PC-9 (cell line): Measurements from ENCODE around the gene ERCC4. TPM values are rescaled to one million over a fixed set of nuclear protein-coding genes. Genes with fewer than 3 reads are reported as not detected.

Source experiments
- BruUV-seq: library from RNA; stranded (reverse); fragments of 400-500 nt; replicated peaks from 2 replicates; lab custom pipeline; 2021; lab: Mats Ljungman, UMichigan
- CTCF ChIA-PET: fragments of 300-600 bp; sonication (Branson Sonifier 250); formaldehyde crosslinking; loops from one replicate; lab custom pipeline; 2022; ENCODE audit warnings: antibody characterized with exemption; lab: Charles Lee
- POLR2A ChIA-PET: fragments of 300-600 bp; sonication (Branson Sonifier 250); formaldehyde crosslinking; loops from one replicate; lab custom pipeline; 2022; ENCODE audit warnings: antibody characterized with exemption; ENCODE audit not compliant: unreplicated experiment; lab: Charles Lee
- DNase-seq, 2 experiments: peaks; one replicate each; pipeline versions ENCODE4 v3.0.0 to v3.0.0-alpha.2; 2015 to 2022; ENCODE audit warnings: mixed read lengths in 1 of 2
- H2AFZ ChIP-seq: fragments of 200-600 bp; sonication (generic); 2 replicates; pipeline ENCODE4 v1.8.1; 2017; ENCODE audit warnings: antibody characterized with exemption
- H3F3A ChIP-seq: fragments of 200-600 bp; sonication (generic); 2 replicates; pipeline ENCODE4 v1.8.1; 2017; ENCODE audit warnings: antibody characterized with exemption, mild to moderate bottlenecking, low read depth; ENCODE audit not compliant: insufficient read depth
- H3K27ac ChIP-seq: fragments of 200-600 bp; sonication (generic); 2 replicates; pipeline ENCODE4 v1.6.1; 2016; ENCODE audit warnings: mixed run types
- H3K27me3 ChIP-seq: fragments of 200-600 bp; sonication (generic); 2 replicates; pipeline ENCODE4 v1.6.1; 2016; ENCODE audit warnings: low read depth, mixed run types; ENCODE audit not compliant: insufficient read depth
- H3K36me3 ChIP-seq: fragments of 200-600 bp; sonication (generic); 2 replicates; pipeline ENCODE4 v1.6.1; 2016; ENCODE audit warnings: low read depth, mixed run types
- H3K4me1 ChIP-seq: fragments of 200-600 bp; sonication (generic); replicated peaks from 2 replicates; pipeline ENCODE4 v1.6.1; 2016; ENCODE audit warnings: mixed run types; ENCODE audit not compliant: insufficient read depth
- H3K4me2 ChIP-seq: fragments of 200-600 bp; sonication (generic); 2 replicates; pipeline ENCODE4 v1.6.1; 2017; ENCODE audit warnings: mixed run types
- H3K4me3 ChIP-seq: fragments of 200-600 bp; sonication (generic); 2 replicates; pipeline ENCODE4 v1.6.1; 2016; ENCODE audit warnings: mixed run types
- H3K79me2 ChIP-seq: fragments of 200-600 bp; sonication (generic); 2 replicates; pipeline ENCODE4 v1.6.1; 2017; ENCODE audit warnings: low read depth, mixed run types
- H3K9me2 ChIP-seq: fragments of 200-600 bp; sonication (generic); 2 replicates; pipeline ENCODE4 v1.8.1; 2017; ENCODE audit warnings: mild to moderate bottlenecking; ENCODE audit not compliant: insufficient read depth
- H3K9me3 ChIP-seq: fragments of 200-600 bp; sonication (generic); 2 replicates; pipeline ENCODE4 v1.8.1; 2016; ENCODE audit warnings: low read depth; ENCODE audit not compliant: insufficient read depth
- H4K20me1 ChIP-seq: fragments of 200-600 bp; sonication (generic); 2 replicates; pipeline ENCODE4 v1.8.1; 2017; ENCODE audit not compliant: insufficient read depth
- EZH2 ChIP-seq: fragments of 200-600 bp; sonication (generic); IDR thresholded peaks from 2 replicates; pipeline ENCODE4 v1.8.0; 2017; ENCODE audit warnings: antibody characterized with exemption, low read depth
- intact Hi-C: fragments of 100-400 bp; cut with micrococcal nuclease; formaldehyde crosslinking; loops from one replicate; pipeline ENCODE4 v1.10.0; 2022; ENCODE audit not compliant: unreplicated experiment
- total RNA-seq: library from RNA; stranded (reverse); gene quantifications from 2 replicates; pipeline ENCODE4 v1.2.3, GENCODE V29; 2021
- TF ChIP-seq, protein P1 (sequence below): fragments of 200-600 bp; sonication (generic); conservative IDR thresholded peaks from 2 replicates; pipeline ENCODE4 v1.6.1; 2017; ENCODE audit warnings: mixed run types, antibody characterized with exemption, mild to moderate bottlenecking, moderate library complexity

The ERCC4 gene
- total RNA-seq, 1 experiment from 2014 or later = 17.4 TPM

DNA sequence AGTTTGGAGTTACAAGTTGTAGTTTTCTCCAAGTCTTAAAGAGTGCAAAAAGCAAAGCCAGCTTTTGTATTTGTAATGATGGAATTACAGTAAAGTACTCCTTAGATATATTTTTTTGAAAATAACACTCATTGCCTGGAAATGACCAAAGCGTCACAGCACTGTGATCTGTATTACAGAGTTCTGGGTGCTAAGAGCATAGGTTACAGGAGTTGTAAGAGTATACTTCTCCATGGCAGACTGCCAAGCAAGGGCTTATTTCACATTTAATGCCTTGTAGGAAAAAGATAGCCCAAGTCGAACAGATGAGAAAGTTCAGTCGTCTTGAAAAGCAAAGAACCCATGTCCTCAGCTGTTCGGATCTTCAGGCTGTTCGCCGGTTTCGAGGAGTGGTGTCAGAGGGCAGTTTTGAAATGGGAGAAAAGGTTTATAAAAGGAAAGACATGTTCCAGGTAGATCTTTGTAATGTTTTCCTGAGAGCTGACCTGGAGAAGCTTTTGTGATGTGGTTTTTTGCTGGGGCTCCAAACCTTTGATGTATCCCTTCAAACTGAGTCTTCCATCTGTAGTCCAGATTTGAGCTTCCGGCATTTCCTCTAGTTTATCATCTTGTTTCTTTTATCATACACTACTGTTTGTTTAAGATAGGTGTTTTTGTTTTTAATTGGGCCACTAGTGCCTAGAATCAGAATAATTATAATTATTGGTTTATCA lies 41.3 kb downstream of the ERCC4 start:
- H3K4me2 ChIP-seq = no peak overlapping the region
- POLR2A ChIA-PET = no interaction called here
- H3K27me3 ChIP-seq = no peaks in the 10 kb centered on the region
- H3K36me3 ChIP-seq = no peaks in the 10 kb centered on the region
- no peak for DNase-seq
- no peak overlapping the region for H3K27ac ChIP-seq
- intact Hi-C loops = no loop called here
- no peaks in the 10 kb centered on the region for H4K20me1 ChIP-seq
- no TSS peak for BruUV-seq
- H3K4me3 ChIP-seq = no peak overlapping the region
- H3K9me3 ChIP-seq = no peaks in the 10 kb centered on the region
- no peaks in the 10 kb centered on the region for H3K9me2 ChIP-seq
- CTCF ChIA-PET = no interaction called here
- H3K4me1 ChIP-seq = peaks cover 51% of the 10 kb centered on the region
- TF ChIP-seq, protein P1, sequence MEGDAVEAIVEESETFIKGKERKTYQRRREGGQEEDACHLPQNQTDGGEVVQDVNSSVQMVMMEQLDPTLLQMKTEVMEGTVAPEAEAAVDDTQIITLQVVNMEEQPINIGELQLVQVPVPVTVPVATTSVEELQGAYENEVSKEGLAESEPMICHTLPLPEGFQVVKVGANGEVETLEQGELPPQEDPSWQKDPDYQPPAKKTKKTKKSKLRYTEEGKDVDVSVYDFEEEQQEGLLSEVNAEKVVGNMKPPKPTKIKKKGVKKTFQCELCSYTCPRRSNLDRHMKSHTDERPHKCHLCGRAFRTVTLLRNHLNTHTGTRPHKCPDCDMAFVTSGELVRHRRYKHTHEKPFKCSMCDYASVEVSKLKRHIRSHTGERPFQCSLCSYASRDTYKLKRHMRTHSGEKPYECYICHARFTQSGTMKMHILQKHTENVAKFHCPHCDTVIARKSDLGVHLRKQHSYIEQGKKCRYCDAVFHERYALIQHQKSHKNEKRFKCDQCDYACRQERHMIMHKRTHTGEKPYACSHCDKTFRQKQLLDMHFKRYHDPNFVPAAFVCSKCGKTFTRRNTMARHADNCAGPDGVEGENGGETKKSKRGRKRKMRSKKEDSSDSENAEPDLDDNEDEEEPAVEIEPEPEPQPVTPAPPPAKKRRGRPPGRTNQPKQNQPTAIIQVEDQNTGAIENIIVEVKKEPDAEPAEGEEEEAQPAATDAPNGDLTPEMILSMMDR = no peak
- TF ChIP-seq EZH2 = no peak
- no peaks in the 10 kb centered on the region for H3K79me2 ChIP-seq
- no peak overlapping the region; the same call in 1 of the 2 replicates for H2AFZ ChIP-seq
- H3F3A ChIP-seq = peaks cover 35% of the 10 kb centered on the region

DNA sequence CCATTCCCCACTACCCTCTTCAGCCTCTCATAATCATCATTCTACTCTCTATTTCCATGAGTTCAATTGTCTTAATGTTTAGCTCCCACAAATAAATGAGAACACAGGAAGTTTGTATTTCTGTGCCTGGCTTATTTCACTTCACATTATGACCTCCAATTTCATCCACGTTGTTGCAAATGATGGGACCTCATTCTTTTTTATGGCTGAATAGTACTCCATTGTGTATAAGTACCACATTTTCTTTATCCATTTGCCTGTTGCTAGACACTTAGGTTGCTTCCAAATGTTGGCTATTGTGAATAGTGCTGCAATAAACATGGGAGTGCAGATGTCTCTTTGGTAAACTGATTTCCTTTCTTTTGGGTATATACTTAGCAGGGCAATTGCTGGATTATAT lies 42.3 kb downstream of the ERCC4 start:
- BruUV-seq = no TSS peak
- POLR2A ChIA-PET = no interaction called here
- Histone ChIP-seq H3K27ac (no peak overlapping the region), H3F3A (peaks cover 25% of the 10 kb centered on the region), H3K27me3 (no peaks in the 10 kb centered on the region), H3K4me3 (no peak overlapping the region), H3K9me3 (no peaks in the 10 kb centered on the region), H3K79me2 (no peaks in the 10 kb centered on the region), H2AFZ (no peak overlapping the region), H3K36me3 (no peaks in the 10 kb centered on the region), H3K9me2 (no peaks in the 10 kb centered on the region), H4K20me1 (no peaks in the 10 kb centered on the region), H3K4me2 (no peak overlapping the region), H3K4me1 (peaks cover 41% of the 10 kb centered on the region)
- DNase-seq = no peak
- intact Hi-C loops = no loop called here
- CTCF ChIA-PET = no interaction called here
- TF ChIP-seq, protein P1 = no peak
- no peak for TF ChIP-seq EZH2

DNA sequence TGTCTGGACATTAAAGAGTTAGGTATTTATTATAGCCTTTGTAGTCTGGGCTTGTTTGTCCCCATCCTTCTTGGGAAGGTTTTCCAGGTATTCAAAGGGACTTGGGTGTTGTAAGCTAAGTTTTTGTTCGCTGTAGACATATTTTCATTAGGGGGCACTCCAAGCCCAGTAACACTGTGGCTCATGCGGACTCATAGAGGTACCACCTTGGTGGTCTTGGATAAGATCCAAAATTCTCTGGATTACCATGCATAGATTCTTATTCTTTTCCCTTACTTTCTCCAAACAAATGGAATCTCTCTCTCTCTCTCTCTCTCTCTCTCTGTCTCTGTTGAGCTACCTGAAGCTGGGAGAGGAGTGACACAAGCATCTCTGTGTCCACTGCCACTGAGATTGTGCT lies 48.9 kb downstream of the ERCC4 start:
- Histone ChIP-seq H3K4me1 (no peaks in the 10 kb centered on the region), H3K79me2 (no peaks in the 10 kb centered on the region), H3K27ac (no peak overlapping the region), H3F3A (no peaks in the 10 kb centered on the region), H3K27me3 (no peaks in the 10 kb centered on the region), H2AFZ (no peak overlapping the region), H3K4me2 (no peak overlapping the region), H3K36me3 (no peaks in the 10 kb centered on the region), H3K9me2 (no peaks in the 10 kb centered on the region), H4K20me1 (no peaks in the 10 kb centered on the region), H3K9me3 (no peaks in the 10 kb centered on the region), H3K4me3 (no peak overlapping the region)
- ChIA-PET POLR2A (no interaction called here), CTCF (no interaction called here)
- DNase-seq = no peak
- TF ChIP-seq EZH2 = no peak
- TF ChIP-seq, protein P1 = no peak
- intact Hi-C loops = no loop called here
- no TSS peak for BruUV-seq
